ENCODE results near the gene SORBS1.

GRCh38 chr10:95414016-95414830 is 146.9 kb downstream of the SORBS1 start:
- no peak for TF ChIP-seq CTCF (CRISPR knock-in tag; IDR thresholded peaks at IDR 0.05)
- TF ChIP-seq, protein P1, sequence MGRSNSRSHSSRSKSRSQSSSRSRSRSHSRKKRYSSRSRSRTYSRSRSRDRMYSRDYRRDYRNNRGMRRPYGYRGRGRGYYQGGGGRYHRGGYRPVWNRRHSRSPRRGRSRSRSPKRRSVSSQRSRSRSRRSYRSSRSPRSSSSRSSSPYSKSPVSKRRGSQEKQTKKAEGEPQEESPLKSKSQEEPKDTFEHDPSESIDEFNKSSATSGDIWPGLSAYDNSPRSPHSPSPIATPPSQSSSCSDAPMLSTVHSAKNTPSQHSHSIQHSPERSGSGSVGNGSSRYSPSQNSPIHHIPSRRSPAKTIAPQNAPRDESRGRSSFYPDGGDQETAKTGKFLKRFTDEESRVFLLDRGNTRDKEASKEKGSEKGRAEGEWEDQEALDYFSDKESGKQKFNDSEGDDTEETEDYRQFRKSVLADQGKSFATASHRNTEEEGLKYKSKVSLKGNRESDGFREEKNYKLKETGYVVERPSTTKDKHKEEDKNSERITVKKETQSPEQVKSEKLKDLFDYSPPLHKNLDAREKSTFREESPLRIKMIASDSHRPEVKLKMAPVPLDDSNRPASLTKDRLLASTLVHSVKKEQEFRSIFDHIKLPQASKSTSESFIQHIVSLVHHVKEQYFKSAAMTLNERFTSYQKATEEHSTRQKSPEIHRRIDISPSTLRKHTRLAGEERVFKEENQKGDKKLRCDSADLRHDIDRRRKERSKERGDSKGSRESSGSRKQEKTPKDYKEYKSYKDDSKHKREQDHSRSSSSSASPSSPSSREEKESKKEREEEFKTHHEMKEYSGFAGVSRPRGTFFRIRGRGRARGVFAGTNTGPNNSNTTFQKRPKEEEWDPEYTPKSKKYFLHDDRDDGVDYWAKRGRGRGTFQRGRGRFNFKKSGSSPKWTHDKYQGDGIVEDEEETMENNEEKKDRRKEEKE (IDR thresholded peaks at IDR 0.05), result no peak
- TF ChIP-seq, protein P2, sequence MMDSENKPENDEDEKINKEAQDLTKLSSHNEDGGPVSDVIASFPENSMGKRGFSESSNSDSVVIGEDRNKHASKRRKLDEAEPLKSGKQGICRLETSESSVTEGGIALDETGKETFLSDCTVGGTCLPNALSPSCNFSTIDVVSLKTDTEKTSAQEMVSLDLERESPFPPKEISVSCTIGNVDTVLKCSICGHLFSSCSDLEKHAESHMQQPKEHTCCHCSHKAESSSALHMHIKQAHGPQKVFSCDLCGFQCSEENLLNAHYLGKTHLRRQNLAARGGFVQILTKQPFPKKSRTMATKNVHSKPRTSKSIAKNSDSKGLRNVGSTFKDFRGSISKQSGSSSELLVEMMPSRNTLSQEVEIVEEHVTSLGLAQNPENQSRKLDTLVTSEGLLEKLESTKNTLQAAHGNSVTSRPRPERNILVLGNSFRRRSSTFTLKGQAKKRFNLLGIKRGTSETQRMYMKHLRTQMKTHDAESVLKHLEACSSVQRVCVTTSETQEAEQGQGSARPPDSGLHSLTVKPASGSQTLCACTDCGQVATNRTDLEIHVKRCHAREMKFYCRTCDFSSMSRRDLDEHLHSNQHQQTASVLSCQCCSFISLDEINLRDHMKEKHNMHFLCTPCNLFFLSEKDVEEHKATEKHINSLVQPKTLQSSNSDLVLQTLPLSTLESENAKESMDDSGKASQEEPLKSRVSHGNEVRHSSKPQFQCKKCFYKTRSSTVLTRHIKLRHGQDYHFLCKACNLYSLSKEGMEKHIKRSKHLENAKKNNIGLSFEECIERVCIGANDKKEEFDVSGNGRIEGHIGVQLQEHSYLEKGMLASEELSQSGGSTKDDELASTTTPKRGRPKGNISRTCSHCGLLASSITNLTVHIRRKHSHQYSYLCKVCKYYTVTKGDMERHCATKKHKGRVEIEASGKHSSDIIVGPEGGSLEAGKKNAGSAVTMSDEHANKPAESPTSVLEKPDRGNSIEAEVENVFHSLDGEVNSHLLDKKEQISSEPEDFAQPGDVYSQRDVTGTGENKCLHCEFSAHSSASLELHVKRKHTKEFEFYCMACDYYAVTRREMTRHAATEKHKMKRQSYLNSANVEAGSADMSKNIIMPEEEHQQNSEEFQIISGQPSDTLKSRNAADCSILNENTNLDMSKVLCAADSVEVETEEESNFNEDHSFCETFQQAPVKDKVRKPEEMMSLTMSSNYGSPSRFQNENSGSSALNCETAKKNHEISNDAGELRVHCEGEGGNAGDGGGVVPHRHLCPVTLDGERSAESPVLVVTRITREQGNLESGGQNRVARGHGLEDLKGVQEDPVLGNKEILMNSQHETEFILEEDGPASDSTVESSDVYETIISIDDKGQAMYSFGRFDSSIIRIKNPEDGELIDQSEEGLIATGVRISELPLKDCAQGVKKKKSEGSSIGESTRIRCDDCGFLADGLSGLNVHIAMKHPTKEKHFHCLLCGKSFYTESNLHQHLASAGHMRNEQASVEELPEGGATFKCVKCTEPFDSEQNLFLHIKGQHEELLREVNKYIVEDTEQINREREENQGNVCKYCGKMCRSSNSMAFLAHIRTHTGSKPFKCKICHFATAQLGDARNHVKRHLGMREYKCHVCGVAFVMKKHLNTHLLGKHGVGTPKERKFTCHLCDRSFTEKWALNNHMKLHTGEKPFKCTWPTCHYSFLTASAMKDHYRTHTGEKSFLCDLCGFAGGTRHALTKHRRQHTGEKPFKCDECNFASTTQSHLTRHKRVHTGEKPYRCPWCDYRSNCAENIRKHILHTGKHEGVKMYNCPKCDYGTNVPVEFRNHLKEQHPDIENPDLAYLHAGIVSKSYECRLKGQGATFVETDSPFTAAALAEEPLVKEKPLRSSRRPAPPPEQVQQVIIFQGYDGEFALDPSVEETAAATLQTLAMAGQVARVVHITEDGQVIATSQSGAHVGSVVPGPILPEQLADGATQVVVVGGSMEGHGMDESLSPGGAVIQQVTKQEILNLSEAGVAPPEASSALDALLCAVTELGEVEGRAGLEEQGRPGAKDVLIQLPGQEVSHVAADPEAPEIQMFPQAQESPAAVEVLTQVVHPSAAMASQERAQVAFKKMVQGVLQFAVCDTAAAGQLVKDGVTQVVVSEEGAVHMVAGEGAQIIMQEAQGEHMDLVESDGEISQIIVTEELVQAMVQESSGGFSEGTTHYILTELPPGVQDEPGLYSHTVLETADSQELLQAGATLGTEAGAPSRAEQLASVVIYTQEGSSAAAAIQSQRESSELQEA (CRISPR knock-in tag; IDR thresholded peaks at IDR 0.05; ENCODE audit: not compliant biosample characterization), result no peak
- no peak for TF ChIP-seq ZNF83 (CRISPR knock-in tag; IDR thresholded peaks at IDR 0.05; ENCODE audit: borderline replicate concordance)
- TF ChIP-seq BRCA1 (CRISPR knock-in tag; IDR thresholded peaks at IDR 0.05), result no peak
- no peak for TF ChIP-seq REXO4 (CRISPR knock-in tag; IDR thresholded peaks at IDR 0.05; ENCODE audit: borderline replicate concordance)
